Measurements from ENCODE around the gene COMMD3.

DNA sequence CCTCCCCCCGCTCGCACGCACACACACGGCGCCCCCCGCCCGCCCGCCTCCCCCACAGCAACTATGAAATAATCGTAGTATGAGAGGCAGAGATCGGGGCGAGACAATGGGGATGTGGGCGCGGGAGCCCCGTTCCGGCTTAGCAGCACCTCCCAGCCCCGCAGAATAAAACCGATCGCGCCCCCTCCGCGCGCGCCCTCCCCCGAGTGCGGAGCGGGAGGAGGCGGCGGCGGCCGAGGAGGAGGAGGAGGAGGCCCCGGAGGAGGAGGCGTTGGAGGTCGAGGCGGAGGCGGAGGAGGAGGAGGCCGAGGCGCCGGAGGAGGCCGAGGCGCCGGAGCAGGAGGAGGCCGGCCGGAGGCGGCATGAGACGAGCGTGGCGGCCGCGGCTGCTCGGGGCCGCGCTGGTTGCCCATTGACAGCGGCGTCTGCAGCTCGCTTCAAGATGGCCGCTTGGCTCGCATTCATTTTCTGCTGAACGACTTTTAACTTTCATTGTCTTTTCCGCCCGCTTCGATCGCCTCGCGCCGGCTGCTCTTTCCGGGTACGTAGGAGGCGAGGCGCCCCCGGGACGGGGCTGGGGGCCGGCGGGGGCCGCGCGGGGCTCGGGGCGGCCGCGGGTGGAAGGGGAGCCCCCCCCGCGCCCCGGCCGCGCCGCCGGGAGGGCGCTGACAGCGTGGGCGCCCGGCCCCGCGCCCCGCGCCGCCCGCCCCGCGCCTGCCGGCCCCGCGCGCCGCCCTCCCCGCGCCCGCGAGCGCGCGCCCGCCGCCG is 5.2 kb downstream of the COMMD3 start:
- TF ChIP-seq, protein P1, sequence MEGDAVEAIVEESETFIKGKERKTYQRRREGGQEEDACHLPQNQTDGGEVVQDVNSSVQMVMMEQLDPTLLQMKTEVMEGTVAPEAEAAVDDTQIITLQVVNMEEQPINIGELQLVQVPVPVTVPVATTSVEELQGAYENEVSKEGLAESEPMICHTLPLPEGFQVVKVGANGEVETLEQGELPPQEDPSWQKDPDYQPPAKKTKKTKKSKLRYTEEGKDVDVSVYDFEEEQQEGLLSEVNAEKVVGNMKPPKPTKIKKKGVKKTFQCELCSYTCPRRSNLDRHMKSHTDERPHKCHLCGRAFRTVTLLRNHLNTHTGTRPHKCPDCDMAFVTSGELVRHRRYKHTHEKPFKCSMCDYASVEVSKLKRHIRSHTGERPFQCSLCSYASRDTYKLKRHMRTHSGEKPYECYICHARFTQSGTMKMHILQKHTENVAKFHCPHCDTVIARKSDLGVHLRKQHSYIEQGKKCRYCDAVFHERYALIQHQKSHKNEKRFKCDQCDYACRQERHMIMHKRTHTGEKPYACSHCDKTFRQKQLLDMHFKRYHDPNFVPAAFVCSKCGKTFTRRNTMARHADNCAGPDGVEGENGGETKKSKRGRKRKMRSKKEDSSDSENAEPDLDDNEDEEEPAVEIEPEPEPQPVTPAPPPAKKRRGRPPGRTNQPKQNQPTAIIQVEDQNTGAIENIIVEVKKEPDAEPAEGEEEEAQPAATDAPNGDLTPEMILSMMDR (IDR thresholded peaks at IDR 0.05; ENCODE audit: extremely low read depth in 1 of 2, insufficient read depth in 1 of 2, low read depth in 1 of 2, low read length in 2 of 2) = no peak
- TF ChIP-seq, protein P2, sequence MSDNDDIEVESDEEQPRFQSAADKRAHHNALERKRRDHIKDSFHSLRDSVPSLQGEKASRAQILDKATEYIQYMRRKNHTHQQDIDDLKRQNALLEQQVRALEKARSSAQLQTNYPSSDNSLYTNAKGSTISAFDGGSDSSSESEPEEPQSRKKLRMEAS (IDR thresholded peaks at IDR 0.05; ENCODE audit: insufficient read depth, insufficient read length) = no peak
- TF ChIP-seq EZH2 (IDR thresholded peaks at IDR 0.05; ENCODE audit: borderline replicate concordance, low read depth, low read length, severe bottlenecking) = no peak
- TF ChIP-seq POLR2A (IDR thresholded peaks at IDR 0.05; ENCODE audit: low read depth, low read length) = no peak
- peak; percentile 45 for TF ChIP-seq POLR2AphosphoS5 (IDR thresholded peaks at IDR 0.05; ENCODE audit: insufficient read depth, low read depth, low read length)
- TF ChIP-seq GATA2 (IDR thresholded peaks at IDR 0.05; ENCODE audit: insufficient read depth, insufficient read length, low read depth, low read length) = no peak

All from endothelial cell of umbilical vein (primary cell).